Suprapubic skin (tissue), 4 donors: ENCODE measurements around the gene DNAJC19.

ENCODE experiments used
- CTCF ChIP-seq, 2 donors: fragments of 200-600 bp in 1 of 2; fragments of 450-650 bp in 1 of 2; sonication (generic) in 1 of 2; IDR thresholded peaks; one replicate each; pipeline ENCODE4 v1.5.1; 2016 to 2019; ENCODE audit warnings: antibody characterized with exemption in 2 of 2, mild to moderate bottlenecking in 1 of 2, moderate library complexity in 1 of 2
- EP300 ChIP-seq: sonication (generic); formaldehyde crosslinking; IDR thresholded peaks from one replicate; pipeline ENCODE4 v1.6.1; 2017; ENCODE audit warnings: antibody characterized with exemption
- POLR2A ChIP-seq, 2 donors: fragments of 450-650 bp; IDR thresholded peaks; one replicate each; pipeline ENCODE4 v1.6.1; 2017; ENCODE audit warnings: antibody characterized with exemption in 2 of 2, mild to moderate bottlenecking in 2 of 2, moderate library complexity in 2 of 2
- POLR2AphosphoS5 ChIP-seq, 3 donors: sonication (generic); formaldehyde crosslinking; IDR thresholded peaks; one replicate each; pipeline ENCODE4 v1.6.1; 2017; ENCODE audit warnings: antibody characterized with exemption in 3 of 3

GRCh38 chr3:180973543-180973942, 16.0 kb downstream of the DNAJC19 start:
- no peak for TF ChIP-seq EP300
- no peak for TF ChIP-seq CTCF (IDR thresholded peaks at IDR 0.05)
- no peak for TF ChIP-seq POLR2A (IDR thresholded peaks at IDR 0.05)
- no peak for TF ChIP-seq POLR2AphosphoS5 (IDR thresholded peaks at IDR 0.05)
